ENCODE measurements around the gene ALOX5AP.

DNA sequence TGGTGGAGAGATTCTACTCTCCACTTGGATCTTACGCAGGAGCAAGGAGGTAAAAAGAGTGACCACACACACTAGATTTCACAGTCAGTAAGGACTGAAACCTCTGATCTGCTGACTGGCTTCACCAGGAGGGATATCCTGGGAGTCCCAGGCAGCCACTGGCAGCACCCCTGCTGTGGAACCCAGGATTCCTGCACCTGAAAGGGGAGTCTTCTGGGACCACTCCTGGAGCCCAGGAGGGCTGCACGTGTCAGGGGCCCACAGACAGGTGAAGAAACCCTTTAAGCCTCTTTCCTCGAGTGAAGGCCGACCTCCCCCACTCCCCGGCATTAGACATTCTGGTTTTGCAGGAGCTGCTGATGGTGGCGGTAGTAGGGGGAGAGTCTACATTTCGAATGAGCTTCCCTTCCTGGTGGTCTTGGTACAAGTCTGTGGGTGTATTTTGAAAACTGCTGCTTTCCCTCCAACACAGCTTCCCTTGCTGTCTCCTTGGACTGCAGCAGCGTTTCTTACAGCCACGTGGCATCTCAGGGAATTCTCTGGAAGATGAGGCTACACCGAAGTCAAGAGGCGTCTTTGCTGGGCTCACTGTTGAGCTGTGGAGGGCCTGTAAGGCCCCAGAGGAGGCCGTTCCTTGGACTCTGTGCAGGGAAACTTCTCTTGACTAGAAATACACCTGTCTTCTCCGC lies 62.6 kb downstream of the ALOX5AP start:
- TF ChIP-seq, protein P1, sequence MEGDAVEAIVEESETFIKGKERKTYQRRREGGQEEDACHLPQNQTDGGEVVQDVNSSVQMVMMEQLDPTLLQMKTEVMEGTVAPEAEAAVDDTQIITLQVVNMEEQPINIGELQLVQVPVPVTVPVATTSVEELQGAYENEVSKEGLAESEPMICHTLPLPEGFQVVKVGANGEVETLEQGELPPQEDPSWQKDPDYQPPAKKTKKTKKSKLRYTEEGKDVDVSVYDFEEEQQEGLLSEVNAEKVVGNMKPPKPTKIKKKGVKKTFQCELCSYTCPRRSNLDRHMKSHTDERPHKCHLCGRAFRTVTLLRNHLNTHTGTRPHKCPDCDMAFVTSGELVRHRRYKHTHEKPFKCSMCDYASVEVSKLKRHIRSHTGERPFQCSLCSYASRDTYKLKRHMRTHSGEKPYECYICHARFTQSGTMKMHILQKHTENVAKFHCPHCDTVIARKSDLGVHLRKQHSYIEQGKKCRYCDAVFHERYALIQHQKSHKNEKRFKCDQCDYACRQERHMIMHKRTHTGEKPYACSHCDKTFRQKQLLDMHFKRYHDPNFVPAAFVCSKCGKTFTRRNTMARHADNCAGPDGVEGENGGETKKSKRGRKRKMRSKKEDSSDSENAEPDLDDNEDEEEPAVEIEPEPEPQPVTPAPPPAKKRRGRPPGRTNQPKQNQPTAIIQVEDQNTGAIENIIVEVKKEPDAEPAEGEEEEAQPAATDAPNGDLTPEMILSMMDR (IDR thresholded peaks at IDR 0.05; ENCODE audit: low read depth, low read length) = no peak
- TF ChIP-seq EZH2phosphoT487 (IDR thresholded peaks at IDR 0.05; ENCODE audit: low read depth) = no peak
